Activated gamma-delta T cell (primary cell): Measurements from ENCODE around the gene GGT6.

Experiments
- DNase-seq: peaks from one replicate; lab custom pipeline; 2025; lab: John Stamatoyannopoulos, UW

Gene GGT6

GRCh38 chr17:4553669-4554068 is 6.7 kb downstream of the GGT6 start:
- no peak for DNase-seq

- no peak for DNase-seq
These were observed 8.4 kb downstream of the GGT6 start for GRCh38 chr17:4551796-4552525.

GRCh38 chr17:4551141-4551540 is 9.2 kb downstream of the GGT6 start:
- no peak for DNase-seq

GRCh38 chr17:4550534-4551039 is 9.8 kb downstream of the GGT6 start:
- no peak for DNase-seq

GRCh38 chr17:4549781-4550533 is 10.4 kb downstream of the GGT6 start:
- DNase-seq: no peak

GRCh38 chr17:4548721-4549531 is 11.5 kb downstream of the GGT6 start:
- DNase-seq: no peak

GRCh38 chr17:4548061-4548461 is 12.3 kb downstream of the GGT6 start:
- DNase-seq: no peak

GRCh38 chr17:4547118-4547906 is 13.1 kb downstream of the GGT6 start:
- no peak for DNase-seq

GRCh38 chr17:4545217-4545951 is 15.0 kb downstream of the GGT6 start:
- DNase-seq: no peak

- DNase-seq: no peak
These were observed 15.5 kb downstream of the GGT6 start for GRCh38 chr17:4544951-4545216.

- DNase-seq: no peak
These were observed 16.0 kb downstream of the GGT6 start for GRCh38 chr17:4544135-4544950.

- no peak for DNase-seq
These were observed 16.8 kb downstream of the GGT6 start for GRCh38 chr17:4543557-4544026.

- no peak for DNase-seq
These were observed 17.6 kb downstream of the GGT6 start for GRCh38 chr17:4542726-4543191.

GRCh38 chr17:4542003-4542725 is 18.2 kb downstream of the GGT6 start:
- no peak for DNase-seq

- no peak for DNase-seq
These were observed 18.9 kb downstream of the GGT6 start for GRCh38 chr17:4541328-4542002.

GRCh38 chr17:4540687-4541327 is 19.6 kb downstream of the GGT6 start:
- DNase-seq: no peak

GRCh38 chr17:4540224-4540651 is 20.1 kb downstream of the GGT6 start:
- DNase-seq: no peak

GRCh38 chr17:4539576-4540223 is 20.7 kb downstream of the GGT6 start:
- no peak for DNase-seq
